ENCODE measurements around the gene DAB2.

Gene DAB2

DNA sequence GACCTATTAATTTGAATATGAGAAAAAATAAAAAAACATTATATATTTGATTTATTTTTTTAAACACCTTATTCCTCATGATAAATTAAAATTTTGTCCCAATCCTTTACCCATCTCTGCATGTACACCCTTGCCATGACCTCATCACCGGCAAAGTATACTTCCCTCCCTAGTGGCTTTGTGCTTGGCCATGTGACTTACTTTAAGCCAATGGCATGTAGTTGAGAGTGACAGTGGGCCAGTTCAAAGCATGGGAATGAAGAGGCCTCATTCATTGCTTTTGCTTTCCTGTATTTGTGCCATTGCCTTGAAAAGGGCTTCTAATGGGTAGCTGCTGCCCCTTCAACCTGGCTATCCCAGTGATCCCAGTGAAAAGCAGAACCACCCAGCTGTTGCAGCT is 91.7 kb downstream of the DAB2 start:
- H3K36me3 ChIP-seq (ENCODE audit: low read length) = no peaks in the 10 kb centered on the region
- no peak for TF ChIP-seq EZH2phosphoT487 (conservative IDR thresholded peaks at IDR 0.05; ENCODE audit: low read length)
- TF ChIP-seq, protein P1, sequence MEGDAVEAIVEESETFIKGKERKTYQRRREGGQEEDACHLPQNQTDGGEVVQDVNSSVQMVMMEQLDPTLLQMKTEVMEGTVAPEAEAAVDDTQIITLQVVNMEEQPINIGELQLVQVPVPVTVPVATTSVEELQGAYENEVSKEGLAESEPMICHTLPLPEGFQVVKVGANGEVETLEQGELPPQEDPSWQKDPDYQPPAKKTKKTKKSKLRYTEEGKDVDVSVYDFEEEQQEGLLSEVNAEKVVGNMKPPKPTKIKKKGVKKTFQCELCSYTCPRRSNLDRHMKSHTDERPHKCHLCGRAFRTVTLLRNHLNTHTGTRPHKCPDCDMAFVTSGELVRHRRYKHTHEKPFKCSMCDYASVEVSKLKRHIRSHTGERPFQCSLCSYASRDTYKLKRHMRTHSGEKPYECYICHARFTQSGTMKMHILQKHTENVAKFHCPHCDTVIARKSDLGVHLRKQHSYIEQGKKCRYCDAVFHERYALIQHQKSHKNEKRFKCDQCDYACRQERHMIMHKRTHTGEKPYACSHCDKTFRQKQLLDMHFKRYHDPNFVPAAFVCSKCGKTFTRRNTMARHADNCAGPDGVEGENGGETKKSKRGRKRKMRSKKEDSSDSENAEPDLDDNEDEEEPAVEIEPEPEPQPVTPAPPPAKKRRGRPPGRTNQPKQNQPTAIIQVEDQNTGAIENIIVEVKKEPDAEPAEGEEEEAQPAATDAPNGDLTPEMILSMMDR (IDR thresholded peaks at IDR 0.05; ENCODE audit: insufficient read depth, low read length, poor library complexity, severe bottlenecking) = no peak

DNA sequence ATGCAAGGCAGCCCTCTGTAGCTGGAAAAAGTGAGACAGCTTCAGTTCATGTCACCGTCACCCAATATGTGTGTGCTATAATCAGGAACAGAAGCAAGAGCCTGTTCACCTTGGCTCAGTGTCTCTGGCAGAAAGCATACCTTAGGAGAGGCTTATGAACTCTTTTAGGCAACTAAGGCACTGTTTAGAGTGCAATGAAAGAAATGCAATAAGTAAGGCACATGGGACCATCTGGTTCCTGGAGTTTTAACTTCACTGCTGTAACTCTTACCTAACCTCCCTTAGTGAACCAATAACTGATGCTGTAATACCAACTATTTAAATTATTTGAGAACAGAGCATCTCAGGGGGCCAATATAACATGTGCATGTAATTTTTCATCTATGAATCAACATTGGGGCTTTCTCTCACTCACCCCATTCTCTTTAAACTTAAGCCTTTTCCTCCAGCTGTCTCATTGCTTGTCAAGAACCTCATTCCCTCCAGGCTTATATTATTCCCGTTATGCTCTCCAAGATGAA is 92.9 kb downstream of the DAB2 start:
- no peaks in the 10 kb centered on the region for H3K36me3 ChIP-seq (ENCODE audit: low read length)
- no peak overlapping the region for H3K4me3 ChIP-seq (ENCODE audit: insufficient read depth, low read length, poor library complexity, severe bottlenecking)
- H3K9me2 ChIP-seq (replicated peaks; ENCODE audit: insufficient read depth, low read length) = no peaks in the 10 kb centered on the region
- H3K27ac ChIP-seq (ENCODE audit: low read depth, low read length) = no peak overlapping the region
- H3K27me3 ChIP-seq (ENCODE audit: low read length) = no peaks in the 10 kb centered on the region
- H2AFZ ChIP-seq (ENCODE audit: low read depth, low read length, severe bottlenecking) = no peak overlapping the region
- no peaks in the 10 kb centered on the region for H3K79me2 ChIP-seq (ENCODE audit: insufficient read depth, low read length)
- H4K20me1 ChIP-seq (ENCODE audit: low read depth, low read length) = no peaks in the 10 kb centered on the region
- H3F3A ChIP-seq (ENCODE audit: insufficient read depth) = no peaks in the 10 kb centered on the region
- no peaks in the 10 kb centered on the region for H3K9me3 ChIP-seq (ENCODE audit: insufficient read depth, low read length)
- no peak overlapping the region for H3K9ac ChIP-seq (ENCODE audit: low read length)
- H3K4me2 ChIP-seq (ENCODE audit: low read depth, low read length, poor library complexity, severe bottlenecking) = no peak overlapping the region
- no peak for TF ChIP-seq EZH2phosphoT487 (conservative IDR thresholded peaks at IDR 0.05; ENCODE audit: low read length)
- TF ChIP-seq, protein P1 (IDR thresholded peaks at IDR 0.05; ENCODE audit: insufficient read depth, low read length, poor library complexity, severe bottlenecking) = no peak

More for the DNA sequence above, 91.7 kb downstream of the DAB2 start:
- Histone ChIP-seq H3K27me3 (ENCODE audit: low read length) (no peaks in the 10 kb centered on the region), H3F3A (ENCODE audit: insufficient read depth) (no peaks in the 10 kb centered on the region), H3K27ac (ENCODE audit: low read depth, low read length) (no peak overlapping the region), H3K9me2 (replicated peaks; ENCODE audit: insufficient read depth, low read length) (no peaks in the 10 kb centered on the region), H3K9me3 (ENCODE audit: insufficient read depth, low read length) (no peaks in the 10 kb centered on the region), H3K9ac (ENCODE audit: low read length) (no peak overlapping the region), H3K4me2 (ENCODE audit: low read depth, low read length, poor library complexity, severe bottlenecking) (no peak overlapping the region), H3K4me3 (ENCODE audit: insufficient read depth, low read length, poor library complexity, severe bottlenecking) (no peak overlapping the region), H3K79me2 (ENCODE audit: insufficient read depth, low read length) (no peaks in the 10 kb centered on the region), H2AFZ (ENCODE audit: low read depth, low read length, severe bottlenecking) (no peak overlapping the region), H4K20me1 (ENCODE audit: low read depth, low read length) (no peaks in the 10 kb centered on the region)

DNA sequence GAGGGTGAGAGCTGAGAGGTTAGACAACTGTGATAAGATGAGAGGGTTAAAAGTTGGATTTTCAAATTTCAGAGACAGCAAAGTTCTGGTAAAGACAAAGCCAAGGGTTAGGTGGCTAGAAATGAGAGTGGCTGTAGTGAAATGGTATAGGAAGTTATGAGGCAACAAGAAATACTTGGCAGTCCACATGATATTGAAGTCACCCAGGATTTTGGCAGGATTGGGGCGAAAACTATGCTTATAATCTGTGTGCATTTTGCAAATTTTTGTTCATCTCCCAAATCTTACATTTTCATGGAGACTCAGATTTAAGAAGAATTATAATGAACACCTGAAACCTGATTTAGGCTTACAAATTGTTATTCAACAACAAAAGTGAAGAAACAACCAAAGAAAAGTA is 96.0 kb downstream of the DAB2 start:
- Histone ChIP-seq H3K27ac (ENCODE audit: low read depth, low read length) (no peak overlapping the region), H3K79me2 (ENCODE audit: insufficient read depth, low read length) (no peaks in the 10 kb centered on the region), H3K36me3 (ENCODE audit: low read length) (no peaks in the 10 kb centered on the region)

More for the DNA sequence above, 96.0 kb downstream of the DAB2 start:
- Histone ChIP-seq H2AFZ (ENCODE audit: low read depth, low read length, severe bottlenecking) (no peak overlapping the region), H3K9me2 (replicated peaks; ENCODE audit: insufficient read depth, low read length) (no peaks in the 10 kb centered on the region), H3K9me3 (ENCODE audit: insufficient read depth, low read length) (no peaks in the 10 kb centered on the region), H4K20me1 (ENCODE audit: low read depth, low read length) (no peaks in the 10 kb centered on the region), H3F3A (ENCODE audit: insufficient read depth) (no peaks in the 10 kb centered on the region), H3K27me3 (ENCODE audit: low read length) (no peaks in the 10 kb centered on the region), H3K9ac (ENCODE audit: low read length) (no peak overlapping the region), H3K4me2 (ENCODE audit: low read depth, low read length, poor library complexity, severe bottlenecking) (no peak overlapping the region), H3K4me3 (ENCODE audit: insufficient read depth, low read length, poor library complexity, severe bottlenecking) (no peak overlapping the region)
- no peak for TF ChIP-seq EZH2phosphoT487 (conservative IDR thresholded peaks at IDR 0.05; ENCODE audit: low read length)
- TF ChIP-seq, protein P1 (IDR thresholded peaks at IDR 0.05; ENCODE audit: insufficient read depth, low read length, poor library complexity, severe bottlenecking) = no peak

Data from SU-DHL-6 (cell line).